Right lung (tissue), 5 donors: ENCODE measurements around the gene STX19. TPM values are rescaled to one million over a fixed set of nuclear protein-coding genes. Genes with fewer than 3 reads are reported as not detected.

Source experiments
- DNase-seq, 2 donors: peaks; one replicate each; pipeline ENCODE4 v3.0.0-alpha.2; 2013
- polyA plus RNA-seq, 5 donors: library from polyadenylated mRNA; unstranded; fragments of 120-200 nt; gene quantifications; one replicate each; pipeline versions ENCODE4 v1.2.1 to v1.2.3, GENCODE V29; 2013; ENCODE audit warnings: inconsistent platforms in 1 of 5, low replicate concordance in 1 of 5; ENCODE audit not compliant: insufficient read length in 5 of 5, insufficient read depth in 1 of 5

The STX19 gene
- polyA plus RNA-seq, 5 donors: 3.8 to 10.1 (median 6.4) TPM

DNA sequence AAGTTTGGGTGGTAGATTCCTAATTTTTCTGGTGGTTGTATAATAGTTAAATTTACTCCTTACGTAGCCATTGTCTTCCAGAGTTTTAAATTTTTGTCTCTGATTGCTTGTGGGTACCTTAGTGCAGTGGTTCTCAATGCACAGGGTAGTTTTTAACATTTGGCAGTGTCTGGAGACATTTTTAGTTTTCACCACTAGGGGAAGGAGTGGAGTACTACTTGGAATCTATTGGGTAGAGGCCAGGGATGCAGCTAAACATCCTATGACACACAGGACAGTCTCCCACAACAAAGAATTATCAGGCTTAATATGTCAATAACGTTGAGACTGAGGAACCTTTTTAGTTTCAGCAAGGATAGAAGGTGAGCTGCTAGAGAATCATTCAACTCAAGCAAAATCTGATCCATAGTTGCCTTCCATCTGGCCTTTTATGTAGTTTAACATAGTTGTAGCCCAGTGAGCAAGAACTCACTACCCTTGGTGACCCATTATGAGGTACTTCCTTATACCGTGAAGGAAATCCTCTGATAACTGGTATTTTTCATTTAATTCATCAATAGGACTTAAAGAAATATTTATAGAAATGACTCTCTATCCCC, 8.6 kb upstream of the STX19 start:
- DNase-seq: no peak

DNA sequence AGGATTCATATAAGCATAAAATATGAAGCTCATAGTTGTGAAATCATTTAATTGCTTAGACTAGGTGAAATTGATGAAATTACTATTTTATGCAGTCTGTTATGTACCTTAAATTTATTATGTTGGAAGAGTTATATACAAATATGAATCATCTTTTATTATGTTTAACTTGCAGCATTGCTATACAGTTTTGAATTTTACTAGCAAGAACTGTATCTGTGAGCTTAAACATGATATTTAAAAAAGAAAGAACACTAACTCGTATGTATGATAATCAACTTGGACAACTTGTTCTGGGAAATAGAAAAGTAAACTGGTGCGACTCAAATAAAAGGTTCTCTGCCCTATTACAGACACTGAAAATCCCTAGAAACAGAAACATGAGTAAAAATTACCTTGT, 1.8 kb downstream of the STX19 start:
- DNase-seq: no peak

DNA sequence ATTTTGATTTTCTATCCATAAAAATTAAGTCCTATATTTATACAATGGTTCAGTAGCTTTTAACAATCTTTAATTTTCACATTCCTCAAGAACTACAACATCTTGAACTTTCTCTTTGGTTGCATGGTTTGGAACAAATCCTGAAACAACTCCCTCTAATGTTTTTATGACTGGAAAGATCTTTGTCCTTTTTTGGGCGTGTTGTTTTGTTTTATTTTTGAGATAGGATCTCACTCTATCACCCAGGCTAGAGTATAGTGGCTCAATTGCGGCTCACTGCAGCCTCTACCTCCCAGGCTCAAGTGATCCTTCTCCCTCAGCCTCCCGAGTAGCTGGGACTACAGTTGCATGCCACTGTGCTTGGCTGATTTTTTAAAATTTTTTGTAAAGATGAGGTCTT, 4.0 kb downstream of the STX19 start:
- no peak for DNase-seq

DNA sequence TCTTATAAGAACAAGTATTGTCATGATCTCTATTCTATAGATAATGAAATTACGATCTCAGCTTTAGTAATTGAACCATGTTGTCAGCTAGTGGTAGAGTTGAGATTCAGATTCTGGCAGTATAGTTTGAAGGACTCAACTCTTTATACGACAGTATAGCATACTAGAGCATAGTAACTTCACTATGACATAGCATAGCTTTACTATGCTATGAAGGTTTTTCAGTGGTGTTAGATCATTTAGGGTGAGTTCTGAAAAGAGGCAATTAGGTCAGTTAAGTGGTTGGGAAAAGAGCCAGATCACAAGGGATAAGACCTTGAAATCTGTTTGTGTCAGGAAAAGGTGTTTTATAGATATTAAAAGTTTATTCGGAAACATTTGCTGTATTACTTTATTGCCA, 8.1 kb downstream of the STX19 start:
- DNase-seq: no peak

DNA sequence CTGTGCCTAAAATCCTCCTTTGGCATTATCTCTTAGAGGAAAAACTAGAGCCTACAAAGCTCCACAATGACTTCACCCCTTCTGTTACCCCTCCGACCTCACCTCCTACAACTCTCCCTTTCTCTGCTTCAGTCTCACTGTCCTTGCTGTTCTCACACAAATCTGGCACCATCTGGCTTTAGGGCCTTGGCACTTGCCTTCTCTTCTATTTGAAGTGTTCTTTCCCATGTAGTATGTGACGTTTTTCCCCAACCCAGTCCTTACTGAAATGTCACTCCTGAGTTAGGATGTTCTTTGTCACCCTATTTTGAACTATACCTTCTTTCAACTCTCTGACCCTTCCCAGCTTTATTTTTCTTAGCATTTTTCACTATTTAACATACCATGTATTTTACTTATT, 8.7 kb downstream of the STX19 start:
- DNase-seq: no peak

- DNase-seq: no peak
Observed at GRCh38 chr3:94015025-94015424, 13.4 kb downstream of the STX19 start.

- DNase-seq: no peak
Observed at GRCh38 chr3:94012185-94012584, 16.2 kb downstream of the STX19 start.

GRCh38 chr3:94011233-94011711, 17.1 kb downstream of the STX19 start:
- DNase-seq: no peak

- no peak for DNase-seq
Observed at GRCh38 chr3:94009608-94010007, 18.8 kb downstream of the STX19 start.

- DNase-seq: no peak
Observed at GRCh38 chr3:94008253-94008652, 20.1 kb downstream of the STX19 start.

DNA sequence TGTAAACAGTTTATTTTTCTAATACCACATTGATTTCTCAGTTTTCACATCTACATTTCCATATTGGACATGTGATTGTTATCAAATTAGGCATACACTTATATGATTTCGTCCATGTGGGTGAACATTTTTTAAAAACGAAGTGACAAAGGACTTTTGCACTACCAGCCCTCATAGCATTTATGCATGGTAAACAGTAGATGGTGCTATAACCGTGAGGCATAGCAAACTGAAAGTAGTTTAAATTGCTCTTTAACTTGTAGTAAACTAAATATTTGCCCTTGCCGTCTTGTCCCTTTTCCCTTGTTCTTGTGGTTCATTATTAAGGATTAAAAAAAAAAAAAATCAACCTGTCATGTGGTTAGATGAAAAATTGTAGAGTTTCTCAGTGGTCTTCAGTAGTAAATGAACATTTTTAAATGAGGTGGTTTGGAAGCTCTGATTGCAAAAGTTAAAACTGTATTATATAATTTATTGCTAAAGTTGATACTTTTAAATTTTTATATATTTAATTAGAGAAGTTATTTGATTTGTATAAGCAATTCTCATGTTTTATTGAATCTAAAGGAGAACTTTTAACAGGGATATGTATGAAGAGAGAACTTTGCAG, 24.0 kb downstream of the STX19 start:
- DNase-seq: peak in 1 of 2 donors; percentile 50

GRCh38 chr3:94001827-94002495, 26.4 kb downstream of the STX19 start:
- peak in 1 of 2 donors; percentile 18 for DNase-seq

DNA sequence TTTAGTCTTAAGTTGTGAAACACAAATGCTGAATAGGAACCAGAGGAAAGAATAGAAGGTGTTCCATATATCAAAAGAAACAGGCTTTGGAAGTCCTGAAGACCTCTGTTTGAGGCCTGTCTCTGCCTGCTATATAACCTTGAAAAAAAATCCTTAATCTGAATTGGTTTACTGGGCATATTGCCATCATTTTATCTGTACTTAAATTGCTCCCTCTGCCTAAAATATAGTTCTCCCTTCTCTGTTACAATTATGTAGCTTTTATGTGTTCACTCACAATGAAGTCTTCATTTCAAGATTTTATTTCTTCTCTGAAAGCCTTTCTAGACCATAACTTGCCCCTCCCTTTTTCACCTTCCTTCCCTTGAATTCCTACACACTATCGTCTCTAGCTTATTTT, 27.2 kb downstream of the STX19 start:
- DNase-seq: no peak

DNA sequence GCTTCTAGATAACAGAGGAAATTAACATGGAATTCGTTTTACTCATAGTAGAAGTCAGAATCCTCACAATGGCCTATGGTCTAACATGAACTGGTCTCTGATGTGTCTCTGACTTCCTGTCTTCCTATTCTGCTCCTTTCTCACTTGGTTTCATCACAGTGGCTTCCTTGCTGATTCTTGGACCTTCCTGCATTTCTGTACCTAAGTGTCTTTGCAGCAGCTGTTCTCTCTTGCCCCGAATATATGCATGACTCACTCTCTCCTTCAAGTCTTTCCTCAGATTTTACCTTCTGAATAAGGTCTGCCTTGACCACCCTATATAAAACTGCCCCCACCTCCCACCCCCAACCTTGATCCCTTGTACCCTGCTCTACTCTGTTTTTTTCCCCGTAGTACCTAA, 34.3 kb downstream of the STX19 start:
- DNase-seq: no peak

GRCh38 chr3:93992207-93992606, 36.2 kb downstream of the STX19 start:
- no peak for DNase-seq

DNA sequence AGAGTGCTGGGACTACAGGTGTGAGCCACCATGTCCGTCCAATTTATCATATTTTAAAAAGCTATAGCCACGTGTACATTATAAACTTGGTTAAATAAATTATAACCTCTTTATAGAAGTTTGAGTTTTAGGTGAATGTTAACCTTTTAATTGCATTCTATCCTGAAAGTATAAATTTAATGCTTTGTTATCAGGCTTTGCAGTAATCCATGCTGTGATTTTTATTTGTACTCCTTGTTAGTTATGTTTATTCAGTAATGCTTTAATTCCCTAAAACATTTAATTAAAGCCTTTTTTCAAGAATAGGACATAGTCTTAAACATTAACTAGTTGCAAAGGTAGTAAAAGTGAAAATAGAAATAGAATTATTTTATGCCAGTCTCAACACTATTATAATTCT, 36.8 kb downstream of the STX19 start:
- no peak for DNase-seq

DNA sequence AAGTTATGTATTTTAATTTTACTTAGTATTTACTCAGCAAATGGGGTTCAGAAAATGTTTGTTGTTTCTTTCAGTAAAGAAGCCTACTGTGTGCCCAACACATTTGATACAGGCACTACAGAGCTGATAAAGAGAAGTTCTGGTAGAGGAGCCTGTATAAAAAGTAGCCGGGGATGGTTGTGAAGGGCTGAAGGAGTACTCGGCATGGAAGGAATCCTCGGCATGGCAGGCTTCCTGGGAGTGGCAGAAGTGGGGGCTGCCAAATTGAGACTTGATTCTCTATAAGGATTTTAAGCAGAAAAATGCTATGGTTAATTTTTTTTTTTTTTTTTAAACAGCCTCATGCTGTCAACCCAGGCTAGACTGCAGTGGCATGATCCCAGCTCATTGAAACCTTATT, 39.2 kb downstream of the STX19 start:
- no peak for DNase-seq

DNA sequence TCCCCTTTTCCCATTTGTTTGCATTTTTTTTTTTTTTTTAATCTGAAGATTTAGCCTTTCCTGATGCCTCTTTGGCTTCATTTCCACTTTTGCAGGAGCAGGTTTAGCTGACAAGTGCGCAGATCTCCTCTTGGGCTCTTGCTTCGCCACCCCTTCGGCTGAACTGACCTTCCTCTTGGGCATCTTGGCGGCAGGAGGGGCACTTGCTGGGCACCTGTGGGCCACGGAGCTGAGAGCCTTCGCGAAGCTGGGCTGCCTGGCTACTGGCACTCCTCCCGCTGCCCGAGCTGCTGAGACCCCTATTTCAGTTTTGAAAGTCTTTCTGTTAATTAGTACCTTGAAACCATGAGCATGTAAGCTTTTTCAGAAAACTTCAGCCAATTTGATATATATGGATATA, 39.6 kb downstream of the STX19 start:
- DNase-seq: no peak

DNA sequence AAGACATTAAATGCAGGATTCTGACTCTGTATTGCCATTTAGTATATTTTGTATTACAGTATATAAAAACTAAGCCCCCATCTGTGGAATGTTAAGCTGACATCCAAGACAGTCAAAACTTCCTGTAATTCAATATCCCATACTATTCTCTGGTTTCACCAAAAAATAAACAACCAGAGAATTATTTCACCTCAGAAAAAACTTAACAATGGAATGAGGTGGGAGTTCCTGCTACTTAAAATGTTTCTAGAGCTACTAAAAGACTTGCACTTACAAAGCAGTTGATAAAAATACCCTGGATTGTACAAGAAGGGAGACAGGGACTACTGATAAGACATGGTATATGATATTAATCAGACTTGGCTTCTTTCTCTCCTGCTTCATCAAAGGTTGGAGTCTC, 40.1 kb downstream of the STX19 start:
- DNase-seq: no peak

DNA sequence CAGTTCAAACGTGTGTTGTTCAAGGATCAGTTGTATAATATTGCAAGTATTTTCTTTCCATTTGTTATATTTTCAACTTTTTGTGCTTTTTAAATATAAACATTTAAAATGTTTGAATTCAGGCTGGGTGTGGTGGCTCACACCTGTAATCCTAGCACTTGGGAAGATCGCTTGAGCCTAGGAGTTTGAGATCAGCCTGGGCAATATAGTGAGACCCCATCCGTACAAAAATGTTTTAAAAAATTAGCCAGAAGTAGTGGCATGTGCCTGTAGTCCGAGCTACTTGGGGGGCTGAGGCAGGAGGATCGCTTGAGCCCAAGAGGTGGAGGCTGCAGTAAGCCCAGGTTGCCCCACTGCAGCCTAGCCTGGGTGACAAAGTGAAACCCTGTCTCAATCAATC, 43.8 kb downstream of the STX19 start:
- no peak for DNase-seq

GRCh38 chr3:93983408-93983807, 45.0 kb downstream of the STX19 start:
- DNase-seq: no peak

GRCh38 chr3:93981649-93982048, 46.7 kb downstream of the STX19 start:
- DNase-seq: no peak
